Effector memory CD4-positive, alpha-beta T cell (primary cell): ENCODE measurements around the gene DGKI.

Source experiments
- DNase-seq, 3 donors: peaks; one replicate each; pipeline ENCODE4 v3.0.0-alpha.2; 2020
- H3K27ac ChIP-seq: 2 replicates; pipeline ENCODE4 v1.7.0; 2013; ENCODE audit warnings: mild to moderate bottlenecking, low read length, moderate library complexity; ENCODE audit not compliant: insufficient read depth, poor library complexity, severe bottlenecking
- H3K27me3 ChIP-seq: replicated peaks from 2 replicates; pipeline ENCODE4 v1.7.0; 2013; ENCODE audit warnings: mild to moderate bottlenecking, low read length; ENCODE audit not compliant: insufficient read depth, control insufficient read depth, poor library complexity, severe bottlenecking
- H3K36me3 ChIP-seq: 2 replicates; pipeline ENCODE4 v1.7.0; 2013; ENCODE audit warnings: mild to moderate bottlenecking, low read length, moderate library complexity; ENCODE audit not compliant: control insufficient read depth, insufficient read depth
- H3K4me1 ChIP-seq: 2 replicates; pipeline ENCODE4 v1.7.0; 2013; ENCODE audit warnings: low read length, mild to moderate bottlenecking; ENCODE audit not compliant: control insufficient read depth, insufficient read depth, poor library complexity, severe bottlenecking
- H3K4me3 ChIP-seq: 2 replicates; pipeline ENCODE4 v1.7.0; 2013; ENCODE audit warnings: low read length, low read depth, mild to moderate bottlenecking; ENCODE audit not compliant: insufficient read depth, poor library complexity, severe bottlenecking
- H3K9me3 ChIP-seq: 2 replicates; pipeline ENCODE4 v1.7.0; 2013; ENCODE audit warnings: mild to moderate bottlenecking, low read length, moderate library complexity; ENCODE audit not compliant: control insufficient read depth

The DGKI gene

GRCh38 chr7:137521451-137521850 lies 325.3 kb downstream of the DGKI start:
- Histone ChIP-seq H3K9me3 (no peaks in the 10 kb centered on the region), H3K36me3 (no peaks in the 10 kb centered on the region), H3K4me1 (no peaks in the 10 kb centered on the region), H3K27ac (no peak overlapping the region), H3K4me3 (no peak overlapping the region), H3K27me3 (no peaks in the 10 kb centered on the region)
- no peak for DNase-seq

- Histone ChIP-seq H3K9me3 (no peaks in the 10 kb centered on the region), H3K27me3 (no peaks in the 10 kb centered on the region), H3K36me3 (no peaks in the 10 kb centered on the region), H3K4me1 (no peaks in the 10 kb centered on the region), H3K27ac (no peak overlapping the region), H3K4me3 (no peak overlapping the region)
- no peak for DNase-seq
Measured at GRCh38 chr7:137519947-137520346, 326.8 kb downstream of the DGKI start.

GRCh38 chr7:137519181-137519691 lies 327.5 kb downstream of the DGKI start:
- no peaks in the 10 kb centered on the region for H3K4me1 ChIP-seq
- H3K36me3 ChIP-seq = no peaks in the 10 kb centered on the region

GRCh38 chr7:137513091-137513490 lies 333.7 kb downstream of the DGKI start:
- no peaks in the 10 kb centered on the region for H3K9me3 ChIP-seq
- no peak overlapping the region for H3K4me3 ChIP-seq
- no peak for DNase-seq
- H3K27me3 ChIP-seq = no peaks in the 10 kb centered on the region
- no peak overlapping the region for H3K27ac ChIP-seq
- no peaks in the 10 kb centered on the region for H3K36me3 ChIP-seq
- no peaks in the 10 kb centered on the region for H3K4me1 ChIP-seq

More at GRCh38 chr7:137519181-137519691, 327.5 kb downstream of the DGKI start:
- H3K27me3 ChIP-seq = no peaks in the 10 kb centered on the region
- no peak overlapping the region for H3K27ac ChIP-seq
- H3K4me3 ChIP-seq = no peak overlapping the region
- no peaks in the 10 kb centered on the region for H3K9me3 ChIP-seq
- DNase-seq = no peak

- H3K9me3 ChIP-seq = no peaks in the 10 kb centered on the region
- no peaks in the 10 kb centered on the region for H3K27me3 ChIP-seq
- no peak for DNase-seq
- no peaks in the 10 kb centered on the region for H3K36me3 ChIP-seq
- H3K27ac ChIP-seq = no peak overlapping the region
- no peak overlapping the region for H3K4me3 ChIP-seq
- H3K4me1 ChIP-seq = no peaks in the 10 kb centered on the region
Measured at GRCh38 chr7:137507096-137507495, 339.7 kb downstream of the DGKI start.

- DNase-seq = no peak
- Histone ChIP-seq H3K4me3 (no peak overlapping the region), H3K27ac (no peak overlapping the region), H3K9me3 (no peaks in the 10 kb centered on the region), H3K36me3 (no peaks in the 10 kb centered on the region), H3K27me3 (no peaks in the 10 kb centered on the region), H3K4me1 (no peaks in the 10 kb centered on the region)
Measured at GRCh38 chr7:137506031-137506430, 340.7 kb downstream of the DGKI start.

- no peaks in the 10 kb centered on the region for H3K4me1 ChIP-seq
- DNase-seq = no peak
- no peaks in the 10 kb centered on the region for H3K27me3 ChIP-seq
- H3K4me3 ChIP-seq = no peak overlapping the region
- no peak overlapping the region for H3K27ac ChIP-seq
- H3K9me3 ChIP-seq = no peaks in the 10 kb centered on the region
- H3K36me3 ChIP-seq = no peaks in the 10 kb centered on the region
Measured at GRCh38 chr7:137501562-137501961, 345.2 kb downstream of the DGKI start.

- H3K36me3 ChIP-seq = no peaks in the 10 kb centered on the region
- no peaks in the 10 kb centered on the region for H3K27me3 ChIP-seq
- no peak overlapping the region for H3K27ac ChIP-seq
- no peaks in the 10 kb centered on the region for H3K4me1 ChIP-seq
- H3K9me3 ChIP-seq = no peaks in the 10 kb centered on the region
- no peak overlapping the region for H3K4me3 ChIP-seq
- no peak for DNase-seq
Measured at GRCh38 chr7:137492889-137493288, 353.9 kb downstream of the DGKI start.

- Histone ChIP-seq H3K27ac (no peak overlapping the region), H3K27me3 (no peaks in the 10 kb centered on the region), H3K36me3 (no peaks in the 10 kb centered on the region), H3K4me3 (no peak overlapping the region), H3K9me3 (no peaks in the 10 kb centered on the region), H3K4me1 (no peaks in the 10 kb centered on the region)
- DNase-seq = no peak
Measured at GRCh38 chr7:137489880-137490279, 356.9 kb downstream of the DGKI start.

- Histone ChIP-seq H3K36me3 (no peaks in the 10 kb centered on the region), H3K4me1 (no peaks in the 10 kb centered on the region)
- no peak for DNase-seq
Measured at GRCh38 chr7:137488038-137488437, 358.7 kb downstream of the DGKI start.

GRCh38 chr7:137485818-137486217 lies 361.0 kb downstream of the DGKI start:
- Histone ChIP-seq H3K27me3 (no peaks in the 10 kb centered on the region), H3K27ac (no peak overlapping the region), H3K9me3 (no peaks in the 10 kb centered on the region), H3K36me3 (no peaks in the 10 kb centered on the region), H3K4me1 (no peaks in the 10 kb centered on the region), H3K4me3 (no peak overlapping the region)
- no peak for DNase-seq

More at GRCh38 chr7:137488038-137488437, 358.7 kb downstream of the DGKI start:
- no peaks in the 10 kb centered on the region for H3K27me3 ChIP-seq
- H3K27ac ChIP-seq = no peak overlapping the region
- no peaks in the 10 kb centered on the region for H3K9me3 ChIP-seq
- H3K4me3 ChIP-seq = no peak overlapping the region
